HG03280 (cell line): ENCODE results near the gene AMBP.

Experiments used
- ATAC-seq: cut with Tn5 transposase; IDR thresholded peaks from one replicate; pipeline ENCODE4 v1.9.1; 2021; ENCODE audit warnings: mild to moderate bottlenecking, moderate library complexity; ENCODE audit not compliant: unreplicated experiment

AMBP gene

DNA sequence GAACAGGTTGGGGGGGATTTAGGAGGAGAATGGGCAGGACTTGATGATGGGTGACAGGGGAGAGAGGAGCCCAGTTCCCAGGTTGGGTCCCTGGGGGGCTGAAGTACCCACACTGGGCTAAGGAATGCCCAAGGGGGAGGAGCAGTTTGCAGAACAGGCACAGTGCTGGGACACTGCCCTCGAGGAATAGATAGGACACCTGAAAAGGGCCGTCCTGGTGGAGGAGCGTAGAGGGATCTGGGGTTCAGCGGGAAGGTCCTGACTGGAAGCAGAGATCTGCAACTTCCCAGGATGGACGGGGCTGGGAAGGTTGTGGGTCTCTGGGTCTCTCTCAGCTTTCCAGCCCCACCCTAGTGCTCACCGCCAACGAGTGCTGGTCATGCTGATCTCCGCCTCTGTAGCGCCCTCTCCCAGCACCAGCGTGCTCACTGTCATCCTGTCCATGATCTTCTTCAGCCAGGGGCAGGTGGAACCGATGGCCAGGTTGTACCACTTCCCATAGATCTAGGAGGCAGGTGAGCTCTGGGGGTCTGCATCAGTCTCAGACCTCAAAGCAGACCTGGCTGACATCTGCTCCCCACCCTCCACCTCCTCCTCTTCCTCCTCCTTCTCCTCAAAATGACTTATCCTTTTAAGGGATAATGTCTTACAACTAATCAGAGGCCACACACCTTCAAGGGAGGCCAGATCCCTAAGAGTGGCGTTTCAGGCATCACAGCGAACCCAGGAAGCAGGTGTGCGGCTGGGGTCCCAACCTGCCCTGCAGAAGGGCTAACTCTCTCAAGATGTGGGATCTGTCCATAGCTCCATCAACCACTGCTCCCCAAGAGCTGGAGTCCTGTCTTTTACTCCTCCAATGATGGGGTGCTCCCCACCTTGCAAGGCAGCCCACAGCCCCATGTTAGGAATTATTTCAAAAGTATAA, 1.6 kb downstream of the AMBP start:
- ATAC-seq = no peak

DNA sequence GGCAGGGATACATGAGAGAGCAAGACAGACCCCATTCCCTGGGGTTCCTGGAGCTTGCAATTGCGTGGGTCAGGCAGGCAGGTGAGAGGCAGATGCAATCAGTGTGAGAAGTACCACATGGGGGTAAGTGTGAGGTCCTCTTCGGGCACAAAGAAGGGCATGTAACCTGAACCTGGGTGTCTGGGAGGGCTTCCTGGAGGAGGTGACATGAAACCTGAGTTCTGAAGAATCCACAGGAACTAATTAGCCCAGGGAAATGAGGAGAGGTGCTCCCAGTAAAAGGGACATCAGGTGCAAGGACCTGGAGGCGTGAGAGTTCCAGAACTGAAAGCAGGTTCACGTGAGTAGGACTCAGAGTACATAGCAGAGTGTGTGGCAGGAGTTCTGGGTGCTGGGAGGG, 2.5 kb downstream of the AMBP start:
- ATAC-seq = no peak

DNA sequence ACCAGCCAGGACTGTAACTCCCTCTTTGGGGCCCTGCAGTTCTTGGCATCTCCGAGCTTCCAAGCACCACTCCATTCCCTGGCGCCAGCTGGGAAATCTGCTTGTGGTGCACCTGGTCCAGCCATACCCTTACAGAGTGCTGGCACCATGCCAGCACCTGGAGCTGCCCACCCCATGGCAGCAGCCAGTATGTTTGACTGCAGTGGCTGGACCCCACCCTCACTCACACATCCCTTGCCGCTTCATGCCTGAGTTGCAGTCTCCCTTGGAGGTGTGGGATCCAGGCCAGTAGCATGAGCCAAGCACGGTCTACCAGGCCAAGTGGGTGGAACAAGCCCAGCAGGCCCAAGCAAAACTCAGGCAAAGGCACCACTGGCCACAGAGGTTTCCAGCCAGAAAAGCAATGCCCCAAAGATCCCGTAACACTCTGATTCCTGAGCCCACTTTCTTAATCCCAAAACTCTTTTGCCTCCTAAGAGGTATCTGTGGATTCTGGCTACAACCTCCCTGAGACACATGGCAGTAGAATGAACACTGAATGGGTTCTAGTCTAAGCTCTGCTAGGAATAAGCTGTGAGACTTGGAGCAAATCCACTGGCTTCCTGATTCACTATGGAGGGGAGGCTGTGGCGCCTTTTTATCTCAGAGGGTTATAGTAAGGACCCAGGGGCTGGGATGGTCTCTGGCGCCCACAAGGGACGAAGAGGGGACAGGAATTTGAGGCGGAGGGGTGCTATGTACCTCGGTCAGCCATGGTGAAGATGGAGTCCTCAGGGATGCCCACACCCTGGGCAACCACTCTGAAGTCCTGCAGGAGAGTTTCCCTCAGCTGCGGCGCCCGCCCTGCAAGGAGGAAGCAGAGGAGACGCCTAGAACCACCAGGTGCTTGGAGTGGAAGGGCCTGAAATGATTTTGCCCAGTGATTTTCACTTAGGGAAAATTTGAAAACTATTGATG, 5.6 kb downstream of the AMBP start:
- ATAC-seq = no peak

DNA sequence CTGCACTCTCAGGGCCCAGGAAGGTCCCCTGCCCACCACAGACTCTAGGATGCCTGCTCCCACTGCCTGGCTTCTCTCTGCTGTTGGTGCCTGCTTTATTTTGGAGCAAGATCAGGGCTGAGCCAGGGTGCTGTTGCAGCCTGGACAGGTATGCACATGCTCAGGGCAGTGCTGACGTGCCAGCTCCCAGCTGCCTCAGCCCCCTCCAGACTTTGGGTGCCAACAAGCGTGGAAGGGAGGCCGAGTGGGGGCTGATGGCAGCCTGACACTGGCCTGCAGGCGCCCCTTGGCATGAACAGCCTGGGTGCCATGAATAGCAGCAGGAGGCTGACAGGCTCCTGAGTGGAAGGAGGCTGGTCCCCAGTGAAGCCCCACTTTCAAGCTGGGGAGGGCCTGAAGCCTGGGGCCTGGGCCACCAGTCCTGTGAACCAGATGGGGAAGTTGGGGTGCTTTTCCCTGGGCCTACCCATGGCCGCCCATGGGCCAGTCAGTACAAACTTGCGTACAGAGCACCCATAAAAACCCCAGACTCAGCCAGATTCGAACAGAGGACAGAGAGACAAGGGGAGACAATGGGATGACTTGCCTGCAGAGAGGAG, 6.8 kb downstream of the AMBP start:
- no peak for ATAC-seq

DNA sequence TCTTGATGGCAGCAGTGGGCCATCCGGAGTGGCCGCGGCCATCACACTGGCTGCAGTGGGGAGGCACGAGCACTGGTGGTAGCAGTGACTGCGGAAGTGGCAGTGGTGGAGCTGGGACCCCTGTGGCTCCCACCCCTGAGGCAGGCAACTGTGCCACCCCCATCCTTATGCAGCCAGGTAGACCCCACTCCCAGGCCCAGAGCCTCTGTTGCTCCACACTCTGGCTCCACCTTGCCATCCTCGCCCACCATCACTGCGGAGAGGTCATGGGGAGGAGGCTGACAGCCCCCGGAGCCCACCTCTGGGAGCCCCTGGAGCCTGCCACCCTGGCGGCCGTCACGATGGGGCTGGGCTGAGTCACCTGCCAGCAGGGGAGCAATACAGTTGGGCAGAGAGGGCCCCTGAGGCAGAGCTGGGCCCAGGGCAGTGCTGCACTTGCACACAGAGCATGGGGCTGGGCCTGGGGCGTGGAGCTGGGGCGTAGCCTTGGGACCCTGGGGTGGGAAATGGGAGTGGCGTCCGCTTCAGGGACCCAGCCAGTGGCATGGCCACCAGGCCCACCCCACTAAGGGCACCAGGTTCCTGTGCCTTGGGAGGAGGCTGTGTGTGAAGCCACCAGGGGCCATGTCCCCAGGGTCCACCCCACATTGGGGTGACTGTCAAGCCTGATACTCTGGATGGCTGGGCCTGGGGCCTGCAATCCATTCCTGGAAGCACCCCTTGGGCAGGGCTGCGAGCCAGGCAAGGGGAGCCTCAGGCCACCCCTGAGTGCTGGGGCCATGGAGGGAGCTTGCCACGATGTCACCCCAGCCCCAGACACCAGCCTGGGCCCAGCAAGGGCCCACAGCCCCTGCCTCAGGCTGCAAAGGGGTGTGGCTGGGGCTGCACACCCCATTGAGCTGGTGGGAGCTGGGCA, 7.7 kb downstream of the AMBP start:
- ATAC-seq = no peak

DNA sequence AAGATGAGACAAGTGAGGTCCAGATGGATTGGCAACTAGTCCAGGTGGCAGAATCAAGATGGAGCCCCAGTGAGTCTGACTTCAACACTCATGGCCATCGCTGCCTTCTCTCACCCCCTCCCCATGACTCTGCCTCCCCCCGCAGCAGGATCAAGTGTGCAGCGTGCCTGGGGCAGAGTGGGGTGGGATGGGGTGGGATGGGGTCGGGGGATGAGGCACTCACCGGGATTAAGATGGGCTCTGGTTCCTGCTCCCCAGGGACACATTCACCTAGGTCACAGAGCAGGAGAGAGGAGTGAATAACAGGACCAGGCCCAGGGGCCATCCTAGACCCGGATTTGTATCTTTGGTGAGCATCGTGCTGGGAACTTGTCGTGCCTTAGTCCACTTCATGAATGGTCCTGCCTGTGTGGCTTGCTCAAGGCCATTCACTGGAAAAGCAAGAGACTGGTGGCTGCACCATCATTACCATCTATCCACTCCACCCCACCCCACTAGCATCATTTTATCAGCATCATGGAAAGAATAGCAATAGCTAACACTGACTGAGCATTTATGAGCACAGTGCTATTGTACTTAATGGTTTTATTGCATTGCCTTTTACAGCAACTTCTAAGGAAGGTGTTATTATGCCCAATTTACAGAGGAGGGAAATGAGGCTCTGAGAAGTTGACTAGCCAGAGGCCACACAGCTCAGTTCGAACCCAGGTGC, 8.5 kb downstream of the AMBP start:
- no peak for ATAC-seq

DNA sequence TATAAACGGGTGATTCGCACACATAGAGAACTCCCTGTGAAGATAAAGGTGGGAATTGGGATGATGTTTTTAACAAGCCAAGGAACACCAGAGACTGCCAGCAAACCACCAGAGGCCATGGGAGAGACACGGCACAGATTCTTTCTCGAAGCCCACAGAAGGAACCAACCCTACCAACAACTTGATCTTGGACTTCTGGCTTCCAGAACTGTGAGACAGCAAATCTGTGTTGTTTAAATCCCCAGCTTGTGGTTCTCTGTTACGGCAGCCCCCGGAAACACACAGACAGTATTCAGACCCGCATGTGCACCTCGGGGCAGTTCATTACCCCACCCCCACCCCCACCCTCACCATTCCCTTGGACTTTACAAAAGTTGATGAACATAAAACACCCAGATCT, 12.8 kb downstream of the AMBP start:
- no peak for ATAC-seq

DNA sequence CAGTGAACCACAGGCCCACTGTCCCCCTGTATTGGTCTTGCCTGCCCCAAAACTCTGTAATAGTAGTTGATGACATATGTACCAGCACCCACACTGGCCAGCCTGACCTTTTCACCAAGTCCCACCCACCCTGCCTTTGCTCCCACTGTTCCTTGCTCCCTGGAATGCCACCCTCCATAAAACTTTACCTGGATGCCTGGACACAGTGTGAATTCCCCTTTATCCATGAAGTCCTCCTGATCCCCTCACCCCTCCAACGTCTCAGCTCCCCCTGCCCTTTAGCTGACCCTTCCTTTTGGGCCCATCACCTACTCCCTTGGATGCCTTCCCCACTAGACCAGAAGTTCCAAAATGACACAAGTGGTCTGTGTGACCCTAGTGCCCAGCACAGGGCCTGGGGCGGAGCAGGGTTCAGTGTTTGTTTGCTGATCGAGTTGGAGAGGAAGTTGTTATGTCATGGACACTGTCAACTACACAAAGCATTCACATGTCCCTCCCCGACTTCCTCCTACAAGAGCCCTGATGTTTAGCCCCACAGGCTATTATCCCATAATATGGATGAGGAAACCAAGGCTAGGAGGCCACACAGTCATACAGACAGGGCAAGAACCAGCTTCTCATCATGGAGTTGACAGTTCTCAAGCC, 16.1 kb downstream of the AMBP start:
- no peak for ATAC-seq

DNA sequence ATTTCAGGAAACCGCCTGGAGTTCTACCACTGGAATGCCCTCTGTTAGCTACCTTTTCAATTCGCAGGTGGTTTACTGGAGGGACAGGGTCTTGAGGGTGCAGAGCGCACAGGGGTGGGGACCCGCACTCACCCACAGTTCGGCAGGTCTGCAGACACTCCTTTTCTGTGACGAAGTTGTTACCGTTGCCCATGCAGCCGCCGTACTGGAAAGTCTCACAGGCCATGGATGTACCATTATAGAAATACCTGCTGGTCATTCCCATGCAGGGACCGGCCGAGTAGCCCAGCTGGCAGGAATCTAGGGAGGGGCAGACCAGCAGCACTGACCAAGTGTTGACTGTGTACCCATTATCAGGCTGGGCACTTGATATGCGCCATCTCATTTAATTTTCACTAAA, 16.8 kb downstream of the AMBP start:
- ATAC-seq = no peak

DNA sequence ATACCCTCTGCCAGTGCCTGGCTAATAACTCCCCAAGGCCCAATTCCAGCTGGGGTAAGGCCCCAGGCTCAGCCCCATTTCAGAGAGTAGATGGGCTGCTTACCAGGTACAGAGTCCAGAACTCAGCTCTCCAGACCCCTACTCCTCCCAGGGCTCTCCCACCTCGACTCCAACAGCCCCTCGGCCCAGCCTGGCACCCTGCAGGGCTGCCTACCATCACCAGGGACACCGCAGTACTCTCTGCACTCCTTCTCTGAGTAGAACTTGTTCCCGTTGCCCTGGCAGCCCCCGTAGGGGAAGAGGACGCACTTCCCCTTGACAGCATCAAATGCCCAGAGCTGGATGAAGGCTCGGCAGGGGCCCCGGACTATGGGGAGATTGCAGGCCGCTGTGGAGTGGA, 17.4 kb downstream of the AMBP start:
- no peak for ATAC-seq

DNA sequence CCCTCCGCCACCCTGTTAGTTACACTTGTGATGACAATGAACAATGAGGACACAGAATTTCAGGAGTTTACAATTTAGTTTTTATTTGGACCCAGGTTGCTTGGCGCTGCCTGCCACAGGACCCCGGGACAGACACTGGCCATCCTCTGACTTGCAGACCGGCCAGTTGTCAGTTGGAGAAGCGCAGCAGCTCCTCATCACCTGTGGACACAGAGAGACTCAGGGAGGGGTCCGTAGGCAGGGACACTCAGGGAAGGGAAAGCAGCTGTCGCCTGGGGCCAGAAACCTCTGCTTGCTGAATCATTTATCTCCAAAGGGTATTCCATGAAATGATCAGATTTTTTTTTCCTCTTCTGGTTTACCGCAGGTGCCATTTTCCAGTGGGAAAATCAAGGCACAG, 18.0 kb downstream of the AMBP start:
- no peak for ATAC-seq

DNA sequence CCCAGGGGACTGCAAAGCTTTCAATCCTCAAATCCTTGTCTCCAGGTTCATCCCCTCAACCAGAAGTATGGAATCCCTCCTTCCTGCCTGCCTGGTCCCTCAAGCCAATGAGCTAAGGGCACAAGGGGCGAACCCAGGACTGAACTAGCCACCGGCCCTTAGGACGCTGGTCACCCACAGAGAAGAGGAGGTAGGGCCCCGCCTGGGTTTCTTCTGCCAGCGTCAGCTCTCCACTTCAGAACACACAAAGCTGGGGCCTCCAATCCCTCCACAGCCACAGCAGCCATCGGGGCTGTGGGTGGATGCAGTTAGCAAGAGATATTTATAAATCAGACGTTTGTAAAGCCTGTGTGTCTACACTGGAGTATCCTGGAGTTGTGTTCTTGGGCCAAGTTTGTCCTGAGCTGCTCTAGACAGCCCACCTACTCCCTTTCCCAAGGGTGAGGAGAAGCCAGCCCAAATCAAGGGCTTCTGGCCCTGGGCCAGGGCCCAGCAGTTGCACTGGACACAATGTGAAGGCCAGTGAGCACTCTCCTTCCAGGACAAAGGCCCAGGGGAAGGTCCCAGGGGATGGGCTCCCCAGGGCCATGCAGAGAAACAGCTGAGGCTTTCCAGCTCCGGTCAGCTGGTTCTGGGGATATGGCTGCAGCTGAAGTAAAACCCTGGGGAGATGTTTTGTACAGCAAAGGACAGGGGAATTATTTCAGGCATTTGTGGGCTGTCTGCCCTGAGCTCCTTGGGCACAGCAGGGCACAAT, 18.9 kb downstream of the AMBP start:
- no peak for ATAC-seq

DNA sequence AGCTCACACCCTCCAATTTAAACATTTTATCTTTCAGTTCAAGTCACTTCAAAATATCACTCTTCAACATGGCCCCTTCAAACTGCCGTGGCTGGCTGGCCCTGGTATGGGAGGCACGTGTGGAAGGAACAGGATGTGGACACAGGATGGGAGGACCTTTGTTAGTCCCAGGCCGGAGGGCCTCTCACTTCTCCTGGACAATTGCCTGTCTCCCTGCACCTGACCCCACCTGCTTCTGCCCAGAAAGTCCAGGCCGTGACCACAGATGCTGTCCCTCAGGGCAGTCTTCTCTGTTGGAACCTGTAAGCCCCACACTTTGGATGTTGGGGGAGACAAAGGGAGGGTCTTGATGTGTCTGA, 19.4 kb downstream of the AMBP start:
- no peak for ATAC-seq

DNA sequence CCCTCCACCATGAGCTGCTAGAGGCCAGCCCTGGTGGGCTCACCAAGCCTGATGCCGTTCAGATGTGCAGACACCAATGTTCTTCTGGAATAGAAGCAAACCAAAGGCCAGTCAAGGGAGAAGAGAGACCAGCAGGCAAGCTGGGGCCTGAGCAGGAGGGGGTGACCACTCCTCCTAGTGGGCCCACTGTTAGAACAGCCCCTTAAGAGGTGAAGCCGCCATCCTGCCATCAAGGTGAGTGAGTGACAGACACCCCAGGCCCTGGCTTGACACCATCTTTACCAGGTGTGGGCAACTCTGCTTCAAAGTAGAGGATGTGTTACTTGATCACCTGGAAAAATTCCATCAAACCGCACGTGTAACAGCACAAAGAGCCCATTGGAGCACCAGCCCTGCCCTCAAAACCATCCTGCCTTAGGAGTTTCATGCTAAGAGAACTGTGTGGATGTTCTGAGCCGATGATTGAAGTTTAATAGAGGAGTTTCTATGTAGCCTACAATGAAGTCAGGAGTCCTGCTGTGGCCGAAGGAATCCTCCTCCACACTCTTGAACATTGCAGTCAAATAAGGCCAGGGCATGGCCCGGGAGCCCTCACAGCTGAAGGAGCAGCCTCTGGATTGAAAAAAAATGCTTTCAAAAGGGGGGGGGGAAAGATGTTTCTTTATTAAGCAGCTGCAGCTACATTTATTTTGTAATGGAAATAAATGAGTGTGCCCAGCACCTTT, 20.8 kb downstream of the AMBP start:
- ATAC-seq = no peak

DNA sequence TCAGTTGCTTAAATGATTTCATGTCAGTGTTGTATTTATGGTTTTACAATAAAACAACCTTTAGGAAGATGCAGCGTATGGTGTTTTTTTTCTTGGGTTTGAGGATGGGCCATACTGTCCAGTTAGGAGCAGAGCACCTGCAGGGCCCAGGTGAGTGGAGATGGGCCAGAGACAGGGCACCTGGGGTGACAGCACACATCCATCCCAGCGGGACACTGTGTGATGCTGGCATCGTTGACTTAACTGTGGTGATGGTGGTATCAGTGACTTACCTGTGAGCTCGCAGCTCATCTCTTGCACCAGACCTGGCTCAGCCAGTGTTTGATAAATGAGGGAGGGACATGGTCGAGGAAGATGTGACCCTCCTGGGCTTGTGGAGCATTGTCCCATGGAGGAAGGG, 21.6 kb downstream of the AMBP start:
- ATAC-seq = no peak

DNA sequence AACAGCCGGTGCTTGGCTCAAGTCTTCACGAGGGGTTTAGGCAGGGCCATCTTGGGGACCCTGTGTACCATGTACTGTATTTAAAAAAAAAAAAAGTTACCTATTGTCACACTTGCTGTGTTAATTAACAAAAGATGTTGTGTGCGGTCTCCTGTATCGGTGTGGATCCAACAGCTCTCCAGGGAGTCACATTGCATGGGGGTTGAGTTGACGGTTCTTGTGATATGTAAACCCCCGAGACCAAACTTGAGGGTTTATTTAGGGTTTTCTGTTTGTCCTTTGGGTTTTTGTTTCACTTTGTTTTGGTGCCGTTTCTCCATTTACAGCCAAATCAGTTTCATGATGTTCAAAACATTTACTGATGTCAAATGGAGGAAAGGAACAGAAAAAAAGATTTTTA, 22.2 kb downstream of the AMBP start:
- no peak for ATAC-seq

DNA sequence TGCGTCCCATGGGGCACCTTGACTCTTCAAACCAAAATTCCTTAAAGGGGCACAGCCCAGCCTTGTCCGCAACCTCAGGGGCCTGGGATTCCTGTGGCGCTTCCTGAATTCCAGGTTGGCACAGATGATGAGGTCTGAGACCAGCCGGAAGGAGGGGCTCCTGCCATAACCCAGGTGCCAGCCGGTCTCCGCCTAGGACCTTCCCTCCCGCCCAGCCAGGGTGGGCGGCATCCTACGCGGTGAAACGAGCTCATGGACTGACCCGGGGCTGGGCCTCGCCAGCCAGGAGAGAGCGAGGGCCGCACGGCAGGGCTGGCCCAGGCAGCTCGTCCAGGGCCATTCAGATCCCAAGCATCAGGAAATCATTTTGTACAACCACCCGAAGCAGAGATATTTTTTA, 23.0 kb downstream of the AMBP start:
- ATAC-seq = no peak

DNA sequence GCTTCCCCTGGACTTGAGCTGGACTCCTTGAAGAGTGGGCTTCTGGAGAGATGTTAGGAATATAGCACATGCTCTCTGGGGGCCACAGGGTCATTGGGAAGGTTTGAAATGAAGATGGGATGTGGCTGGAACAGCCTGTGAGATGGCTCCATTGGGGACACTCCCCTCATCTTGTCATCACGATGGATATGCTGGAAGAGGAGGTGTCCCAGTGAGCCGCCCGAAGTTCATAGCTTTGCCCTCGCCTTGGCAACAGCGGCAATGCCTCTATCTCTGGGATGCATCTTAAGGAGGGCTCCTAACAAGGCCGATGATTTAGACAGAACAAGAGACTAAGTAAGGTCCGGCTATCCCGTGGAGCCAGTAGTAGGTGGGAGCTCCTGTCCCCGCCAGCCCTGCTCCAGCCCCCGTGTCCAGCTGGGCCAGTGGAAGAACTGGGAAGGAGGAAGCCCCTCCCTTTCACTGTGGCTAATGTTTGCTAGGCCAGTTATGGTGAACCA, 23.9 kb downstream of the AMBP start:
- no peak for ATAC-seq
